HG03520 (cell line): ENCODE measurements around the gene TTC31.

ENCODE experiments used
- ATAC-seq: cut with Tn5 transposase; IDR thresholded peaks from one replicate; pipeline ENCODE4 v1.9.1; 2021; ENCODE audit warnings: mild to moderate bottlenecking, moderate library complexity; ENCODE audit not compliant: unreplicated experiment

The TTC31 gene

DNA sequence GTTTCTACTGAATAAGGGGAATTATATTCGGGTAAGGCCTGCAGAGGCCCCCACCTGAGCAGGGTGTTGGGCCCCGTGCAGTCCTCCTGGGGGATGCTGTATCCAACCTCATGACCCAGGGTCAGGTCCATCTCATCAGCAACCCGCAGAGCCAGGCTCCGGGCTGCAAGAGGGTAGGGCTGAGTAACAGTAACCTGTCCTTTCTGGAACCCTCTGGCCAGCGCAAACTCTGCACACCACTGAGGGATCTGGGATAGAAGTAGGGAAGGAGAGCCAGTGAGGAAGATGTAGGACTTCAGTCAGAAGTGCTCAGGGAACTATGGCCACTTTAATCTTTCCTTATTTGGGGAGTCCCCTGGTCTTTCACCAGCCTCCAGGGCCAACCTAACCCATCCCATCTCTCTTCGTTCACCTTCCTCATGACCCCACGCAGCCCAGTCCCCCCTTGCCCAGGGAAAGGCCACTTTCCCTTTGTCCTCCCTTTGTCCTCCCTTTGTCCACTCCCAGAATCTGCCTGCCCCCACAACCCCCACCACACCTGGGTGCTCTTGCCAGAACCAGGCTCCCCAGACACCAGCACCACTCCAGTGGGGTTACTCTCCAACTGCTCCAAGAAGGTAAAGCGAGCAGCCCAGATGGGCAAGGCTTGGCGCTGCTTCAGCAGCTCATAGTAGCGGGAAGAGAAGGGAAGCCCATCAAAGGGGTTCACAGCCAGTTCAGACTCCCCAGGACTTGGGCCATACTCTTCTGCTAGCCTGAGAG is 42.3 kb downstream of the TTC31 start:
- no peak for ATAC-seq

DNA sequence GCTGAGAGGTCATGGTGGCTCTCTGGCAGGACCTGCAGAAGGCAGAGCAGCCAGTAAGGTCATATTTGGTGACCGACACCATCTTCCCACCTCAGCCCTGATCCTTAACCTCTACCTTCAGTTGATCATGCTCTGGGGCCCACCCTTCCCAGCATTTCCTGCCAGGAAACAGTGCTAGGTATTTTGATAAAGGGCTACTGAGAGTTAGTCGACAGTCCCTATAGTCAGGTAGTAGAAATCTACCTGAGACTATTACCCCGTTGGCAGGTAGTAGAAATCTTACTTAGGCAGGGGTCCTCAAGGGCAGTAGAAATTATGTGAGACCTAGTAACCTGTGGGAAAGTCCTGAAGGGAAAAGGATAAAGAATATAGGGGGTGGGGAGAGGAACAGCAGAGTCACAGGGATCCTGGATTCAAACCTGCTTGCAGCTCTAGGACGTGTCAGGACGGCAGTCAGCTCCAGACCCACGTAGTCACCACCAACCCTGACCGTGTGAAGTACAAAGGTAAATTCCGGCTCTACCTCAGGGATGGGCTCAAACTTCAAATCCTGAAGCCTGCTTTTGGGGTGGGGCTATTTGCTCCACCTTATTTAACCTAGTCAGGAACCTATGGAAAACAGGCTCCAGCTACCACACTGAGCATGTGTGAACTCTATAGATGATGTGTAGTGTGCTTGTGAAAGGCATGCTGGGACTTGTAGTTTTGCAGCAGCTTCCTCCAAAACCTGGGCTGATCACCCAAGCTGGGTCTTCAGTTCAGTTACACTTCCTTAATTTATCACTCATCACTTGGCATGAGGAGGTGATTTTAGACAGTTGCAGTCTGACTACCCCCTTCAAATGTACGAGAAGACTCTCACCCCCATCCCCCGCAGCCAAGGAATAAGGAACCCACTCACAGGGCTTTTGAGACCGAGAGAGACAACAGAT is 43.1 kb downstream of the TTC31 start, which contains the start of gene DQX1:
Gene DQX1 (minus strand): TSS at position 515 of the 932 bp plus-strand sequence. CDS start 502 bp downstream, at position 13.
- no peak for ATAC-seq

DNA sequence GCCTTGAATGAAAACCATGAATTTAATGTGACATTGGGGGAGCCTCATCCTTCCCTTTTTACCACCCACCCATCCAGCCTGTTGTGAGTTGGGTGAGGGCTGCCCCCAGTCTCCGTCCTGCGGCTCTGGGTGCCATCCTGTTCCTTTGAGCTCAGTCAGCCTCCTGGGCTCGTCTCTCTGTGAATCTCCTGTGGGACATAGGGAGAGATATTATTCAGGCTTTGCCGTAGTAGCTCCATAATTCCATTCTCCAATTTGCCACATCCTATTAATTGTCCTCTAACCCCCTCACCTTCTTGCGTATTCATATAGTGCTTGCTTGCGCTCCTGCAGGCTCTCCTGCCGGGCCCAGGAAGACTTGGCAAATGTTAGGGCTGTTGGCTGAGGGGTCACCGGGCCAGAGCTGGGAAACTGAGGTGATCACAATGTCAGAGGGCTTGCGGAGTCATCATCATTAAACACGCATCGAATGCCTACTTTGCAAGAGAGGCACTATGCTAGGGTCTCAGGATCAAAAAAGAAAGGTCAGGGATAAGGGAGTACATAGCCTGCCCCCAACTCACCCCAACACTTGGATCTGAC is 43.9 kb downstream of the TTC31 start:
- no peak for ATAC-seq

DNA sequence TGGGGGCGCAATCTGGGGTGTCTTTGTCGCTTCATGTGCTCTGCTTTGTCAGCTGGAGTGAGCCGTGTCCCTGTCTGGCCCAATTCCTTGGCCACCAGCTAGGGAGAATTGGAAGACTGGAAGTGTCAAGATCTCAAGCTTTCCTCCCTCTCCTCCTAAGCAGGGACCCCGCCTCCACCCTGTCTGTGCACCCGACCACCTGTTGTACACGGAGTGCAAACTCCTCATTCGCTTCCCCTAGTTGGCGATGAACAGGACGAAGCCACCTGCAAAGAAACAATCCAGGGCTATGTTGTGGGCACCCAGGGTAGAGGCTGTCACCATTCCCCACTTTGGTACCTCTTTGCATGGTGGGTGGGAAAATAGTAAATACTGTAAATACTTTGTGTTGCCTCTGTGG is 44.9 kb downstream of the TTC31 start:
- ATAC-seq: no peak

DNA sequence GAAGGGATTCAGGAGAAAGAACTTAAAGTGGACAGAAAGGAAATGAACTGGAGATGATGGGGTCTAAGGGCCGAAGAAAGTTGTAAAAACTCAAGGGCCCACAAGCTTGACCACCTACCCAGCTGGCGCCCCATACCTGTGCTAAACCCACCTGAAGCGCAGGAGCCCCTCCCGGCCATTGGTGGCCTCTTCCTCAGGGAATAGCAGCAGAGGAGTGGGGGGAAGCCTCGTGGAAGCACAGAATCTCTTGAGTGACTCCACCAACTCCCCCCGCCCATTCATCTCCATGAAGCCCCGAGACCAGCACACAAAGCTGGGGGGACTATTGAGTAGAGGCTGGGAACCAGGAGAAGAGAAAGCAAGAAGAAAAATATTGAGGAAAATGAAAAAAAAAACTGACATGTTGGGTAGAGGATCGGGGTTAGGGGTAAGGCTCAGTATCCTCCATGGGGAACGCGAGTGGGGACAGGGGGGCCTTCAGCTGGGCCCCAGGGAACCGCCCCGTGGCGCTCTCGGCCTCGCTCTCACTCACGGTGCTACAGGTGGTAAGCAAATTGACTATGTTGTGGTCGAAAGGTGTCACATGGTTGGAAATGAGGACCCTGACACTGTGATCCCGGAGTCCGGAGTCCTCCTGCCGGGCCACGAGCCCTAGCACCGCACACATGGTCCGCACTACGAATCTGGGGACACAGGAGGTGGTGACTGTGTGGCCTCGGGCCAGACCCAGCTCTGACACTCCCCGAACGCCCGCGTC is 45.9 kb downstream of the TTC31 start:
- ATAC-seq: peak; percentile 3

DNA sequence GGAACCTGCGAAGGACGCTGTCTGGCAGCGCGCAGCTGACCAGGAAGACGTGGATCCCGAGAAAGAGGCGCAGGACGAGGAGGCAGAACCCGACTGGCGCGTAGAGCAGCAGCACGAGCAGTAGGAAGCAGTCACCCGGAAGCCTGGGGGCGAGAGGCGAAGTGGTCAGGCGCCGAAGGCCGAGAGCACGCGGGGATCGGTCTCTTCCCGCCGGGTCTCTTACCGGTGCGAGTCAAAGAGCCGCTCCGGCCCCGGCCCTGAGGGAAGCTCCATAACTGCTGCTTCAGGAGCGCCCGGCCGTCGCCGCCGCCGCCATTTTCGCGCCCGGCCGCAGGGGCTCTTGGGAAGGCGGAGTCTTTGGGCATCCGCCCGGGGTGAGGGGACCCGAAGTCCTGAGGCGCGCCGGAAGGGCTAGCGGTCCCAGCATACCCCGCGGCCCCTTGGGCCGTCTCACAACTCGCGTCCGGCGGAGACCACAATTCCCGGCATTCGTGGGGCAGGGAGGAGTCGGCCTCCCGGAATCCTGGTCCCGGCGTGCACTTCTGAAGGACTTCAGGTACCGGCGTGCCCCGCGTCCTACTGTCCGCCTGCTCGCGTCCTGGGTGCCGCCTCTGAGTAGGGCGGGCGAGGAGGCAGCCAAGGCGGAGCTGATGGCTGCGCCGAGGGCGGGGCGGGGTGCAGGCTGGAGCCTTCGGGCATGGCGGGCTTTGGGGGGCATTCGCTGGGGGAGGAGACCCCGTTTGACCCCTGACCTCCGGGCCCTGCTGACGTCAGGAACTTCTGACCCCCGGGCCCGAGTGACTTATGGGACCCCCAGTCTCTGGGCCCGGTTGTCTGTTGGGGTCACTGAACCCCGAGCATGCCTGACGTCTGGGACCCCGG is 46.7 kb downstream of the TTC31 start, which contains the start of the genes AUP1 and HTRA2:
Gene AUP1 (minus strand): TSS at position 350 of the 882 bp plus-strand sequence. CDS start 77 bp downstream, at position 273.
Gene HTRA2 (plus strand): TSS at position 577 of the 882 bp plus-strand sequence. CDS start 74 bp downstream, at position 651.
- peak; percentile 77 for ATAC-seq

DNA sequence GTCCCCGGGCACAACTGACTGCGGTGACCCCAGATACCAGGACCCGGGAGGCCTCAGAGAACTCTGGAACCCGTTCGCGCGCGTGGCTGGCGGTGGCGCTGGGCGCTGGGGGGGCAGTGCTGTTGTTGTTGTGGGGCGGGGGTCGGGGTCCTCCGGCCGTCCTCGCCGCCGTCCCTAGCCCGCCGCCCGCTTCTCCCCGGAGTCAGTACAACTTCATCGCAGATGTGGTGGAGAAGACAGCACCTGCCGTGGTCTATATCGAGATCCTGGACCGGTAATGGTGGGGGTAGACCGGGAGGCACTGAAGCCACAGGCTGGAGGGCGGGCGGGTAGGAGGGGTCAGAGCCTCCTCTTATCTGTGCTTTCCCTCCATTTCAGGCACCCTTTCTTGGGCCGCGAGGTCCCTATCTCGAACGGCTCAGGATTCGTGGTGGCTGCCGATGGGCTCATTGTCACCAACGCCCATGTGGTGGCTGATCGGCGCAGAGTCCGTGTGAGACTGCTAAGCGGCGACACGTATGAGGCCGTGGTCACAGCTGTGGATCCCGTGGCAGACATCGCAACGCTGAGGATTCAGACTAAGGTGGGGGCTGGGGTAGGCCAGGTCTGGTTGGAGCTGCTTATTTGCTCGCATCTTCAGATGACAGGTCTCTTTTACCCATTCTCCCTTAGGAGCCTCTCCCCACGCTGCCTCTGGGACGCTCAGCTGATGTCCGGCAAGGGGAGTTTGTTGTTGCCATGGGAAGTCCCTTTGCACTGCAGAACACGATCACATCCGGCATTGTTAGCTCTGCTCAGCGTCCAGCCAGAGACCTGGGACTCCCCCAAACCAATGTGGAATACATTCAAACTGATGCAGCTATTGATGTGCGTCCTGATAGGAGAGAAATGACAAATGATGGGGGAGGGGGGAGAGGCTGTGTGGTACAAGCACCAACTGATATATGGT is 47.6 kb downstream of the TTC31 start:
- no peak for ATAC-seq

DNA sequence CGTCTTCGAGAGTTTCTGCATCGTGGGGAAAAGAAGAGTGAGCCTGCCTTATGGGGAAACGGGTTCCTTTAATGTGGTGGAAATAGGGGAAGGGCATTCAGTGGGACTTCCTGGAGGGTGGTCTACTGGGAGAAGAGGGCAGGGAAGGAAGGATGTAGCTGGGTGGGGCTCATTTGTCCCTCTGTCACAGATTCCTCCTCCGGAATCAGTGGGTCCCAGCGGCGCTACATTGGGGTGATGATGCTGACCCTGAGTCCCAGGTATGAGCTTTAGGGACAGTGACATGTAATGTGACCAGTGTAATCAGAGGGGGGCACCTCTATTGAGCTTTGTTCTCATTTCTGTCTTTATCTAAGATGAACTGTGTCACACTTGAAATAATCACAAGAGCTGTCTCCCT is 48.8 kb downstream of the TTC31 start:
- ATAC-seq: no peak

DNA sequence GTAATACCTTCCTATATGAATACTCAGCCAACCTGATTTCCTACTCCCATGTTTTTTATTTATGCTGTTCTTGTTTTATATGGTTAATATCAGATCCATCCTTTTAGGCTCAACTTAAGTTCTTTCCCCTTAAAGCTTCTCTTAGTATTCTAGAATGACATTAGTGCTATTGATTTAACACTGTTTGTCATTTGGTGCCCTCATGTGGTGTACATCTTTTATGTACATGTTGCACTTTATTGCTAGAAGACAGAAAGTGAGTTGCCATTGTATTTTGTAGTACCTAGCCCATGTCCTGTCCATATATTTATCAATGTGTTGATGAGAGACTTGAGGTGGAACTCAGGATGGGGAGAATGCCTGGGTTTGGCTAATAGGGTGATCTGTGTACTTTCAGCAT is 49.3 kb downstream of the TTC31 start:
- no peak for ATAC-seq

DNA sequence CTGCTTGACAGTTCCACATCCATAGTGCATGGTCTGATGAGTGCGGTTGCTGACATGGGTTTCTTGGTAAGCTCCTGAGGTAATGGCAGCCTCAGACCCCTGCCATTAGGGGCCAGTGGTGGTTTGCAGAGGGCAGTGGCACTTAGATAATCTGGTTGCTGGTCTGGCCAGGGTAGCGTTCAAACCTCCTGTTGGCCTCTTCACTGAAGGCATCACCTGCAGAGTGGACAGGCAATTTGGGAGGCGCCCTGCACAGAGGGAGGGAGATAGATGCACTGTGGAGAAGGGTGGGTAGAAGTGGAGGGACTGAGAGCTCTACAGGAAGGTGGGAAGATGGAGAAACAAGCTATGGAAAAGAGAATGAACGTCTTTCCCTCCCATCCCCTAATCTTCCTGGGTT is 50.6 kb downstream of the TTC31 start:
- no peak for ATAC-seq

DNA sequence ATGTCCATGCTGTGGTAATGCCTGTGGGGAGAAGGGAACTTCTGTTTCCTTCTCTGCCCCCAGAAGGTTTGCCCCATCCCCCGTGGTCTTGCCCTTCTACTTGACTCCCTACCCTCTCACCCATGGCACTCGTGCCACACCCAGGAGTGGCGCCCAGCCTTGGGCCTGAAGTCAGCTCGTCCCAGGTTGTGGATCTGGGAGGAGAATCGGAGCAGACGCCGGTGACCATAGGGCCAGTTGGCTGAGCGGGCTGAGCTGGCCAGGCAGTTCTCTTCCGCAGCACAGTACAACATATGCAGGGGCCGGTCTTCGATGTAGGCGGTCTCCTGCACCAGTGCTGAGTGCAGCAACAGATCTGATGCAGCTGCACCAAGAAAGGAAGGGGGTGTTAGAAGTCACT is 51.5 kb downstream of the TTC31 start:
- ATAC-seq: no peak

DNA sequence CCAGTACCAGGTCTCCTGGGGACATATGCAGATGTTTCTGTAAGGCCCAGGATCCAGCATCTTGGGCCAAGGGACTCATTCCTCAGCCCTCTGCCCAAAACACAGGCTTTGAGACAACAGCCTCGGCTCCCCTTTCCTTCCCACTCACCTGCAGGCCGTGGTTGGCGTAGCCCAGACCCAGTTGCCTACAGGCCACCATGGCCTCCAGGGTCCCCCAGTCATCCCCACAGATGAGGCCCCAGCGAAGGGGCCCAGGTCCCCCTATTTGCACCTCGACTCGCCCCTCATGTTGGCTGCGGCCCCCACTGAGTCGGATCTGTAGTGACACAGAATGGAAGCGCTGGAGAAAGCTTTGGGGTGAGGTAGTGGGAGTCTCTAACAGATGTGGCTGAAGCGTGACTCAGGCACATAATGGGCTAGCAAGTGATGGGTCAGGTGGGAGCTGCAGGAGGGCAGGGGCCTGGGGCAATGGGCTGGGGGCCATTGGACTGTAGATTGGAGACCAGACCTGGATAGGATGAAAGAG is 52.6 kb downstream of the TTC31 start:
- no peak for ATAC-seq

DNA sequence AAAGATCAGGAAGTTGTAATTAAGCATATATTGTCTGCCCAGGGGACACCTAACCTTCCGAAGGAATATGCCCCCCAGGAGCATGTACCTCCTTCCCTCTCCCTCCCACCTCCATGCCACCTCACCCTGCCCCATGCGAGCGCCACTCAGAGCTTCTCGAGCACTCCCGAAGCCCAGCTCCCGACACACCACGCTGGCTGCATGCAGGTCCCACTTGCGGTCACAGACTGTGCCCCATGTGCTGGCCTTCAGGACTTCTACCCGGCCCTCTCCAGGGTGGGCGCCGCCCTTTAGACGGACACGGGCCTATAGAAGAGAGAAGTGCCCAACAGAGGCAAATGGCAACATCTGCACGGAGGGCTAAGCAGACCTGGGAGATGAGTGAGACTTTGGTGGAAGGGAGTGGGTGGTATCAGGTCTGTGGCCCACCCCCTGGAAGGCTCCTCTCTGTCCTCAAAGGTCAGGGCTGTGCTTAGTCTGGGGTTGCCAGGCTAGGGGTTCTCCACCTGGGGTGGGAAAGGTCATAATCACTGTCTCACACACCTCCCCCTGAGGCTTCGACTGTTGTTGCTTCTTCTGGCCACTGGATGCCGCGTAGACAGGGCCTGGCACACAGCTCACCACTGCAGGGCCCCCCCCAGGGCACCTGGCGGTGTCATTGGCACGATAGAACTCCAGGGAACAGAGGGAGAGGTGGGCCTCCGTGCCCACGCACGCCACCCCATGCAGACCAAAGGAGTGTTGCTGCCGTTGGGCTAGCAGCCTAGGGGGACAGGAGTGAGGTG is 53.5 kb downstream of the TTC31 start:
- no peak for ATAC-seq

DNA sequence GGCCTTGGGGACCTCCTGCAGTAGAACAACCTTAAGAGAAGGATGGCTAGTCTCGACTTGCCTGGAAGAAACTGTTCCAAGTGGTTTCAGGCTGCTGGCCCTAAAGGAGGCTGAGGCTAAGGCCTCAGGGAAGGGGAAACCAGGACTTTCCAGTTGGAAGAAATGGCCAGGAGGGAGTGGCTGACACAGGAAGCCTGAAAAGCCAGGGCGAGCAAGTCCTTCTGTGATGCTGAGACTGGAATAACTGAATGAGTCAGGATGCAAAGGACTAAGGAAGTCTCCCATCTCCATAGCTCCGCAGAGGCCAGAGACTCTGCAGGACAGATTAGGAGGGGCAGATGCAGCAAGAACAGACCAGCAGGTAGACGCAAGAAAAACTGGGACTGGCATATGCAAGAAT is 54.3 kb downstream of the TTC31 start:
- ATAC-seq: no peak

DNA sequence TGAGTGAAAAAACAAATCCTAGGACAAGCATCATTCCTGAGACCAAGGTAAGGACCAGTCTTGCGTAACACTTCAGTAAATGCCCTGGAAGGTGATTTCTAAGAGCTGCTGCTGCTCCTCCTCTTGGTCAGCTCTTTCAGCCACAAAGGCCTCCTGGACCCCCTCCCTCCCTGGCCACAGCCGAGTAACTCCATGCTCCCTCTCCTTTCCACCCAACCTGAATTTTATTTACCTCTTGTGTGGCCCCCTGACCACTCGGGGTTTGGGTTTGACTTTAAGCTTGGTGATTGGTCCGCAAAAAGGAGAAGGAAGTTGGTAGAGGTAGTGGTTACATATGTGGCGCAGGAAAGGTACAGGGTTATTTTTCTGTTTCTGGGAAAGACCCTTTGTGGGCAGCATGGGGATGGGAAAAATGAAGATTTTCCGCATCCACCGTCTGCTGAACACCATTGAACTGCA is 56.0 kb downstream of the TTC31 start:
- no peak for ATAC-seq

DNA sequence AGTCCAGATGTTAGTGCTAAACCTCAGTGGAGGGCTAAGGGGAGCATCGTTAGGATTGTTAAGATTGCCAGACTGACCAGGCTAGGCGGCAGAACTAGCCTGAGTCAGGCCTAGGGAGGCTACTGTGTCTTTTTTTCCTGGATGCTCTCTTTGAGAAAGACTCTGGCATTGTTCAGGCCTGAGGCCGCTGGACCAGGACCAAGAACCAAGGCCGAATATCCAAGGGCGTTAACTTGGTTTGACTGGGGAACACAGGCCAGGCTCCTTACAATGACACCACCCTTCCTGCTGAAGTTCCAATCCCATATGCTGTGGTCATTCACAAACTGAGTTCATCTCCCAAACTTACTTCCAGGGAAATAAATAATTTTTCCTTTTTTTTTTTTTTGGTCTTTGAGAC is 57.4 kb downstream of the TTC31 start:
- no peak for ATAC-seq

DNA sequence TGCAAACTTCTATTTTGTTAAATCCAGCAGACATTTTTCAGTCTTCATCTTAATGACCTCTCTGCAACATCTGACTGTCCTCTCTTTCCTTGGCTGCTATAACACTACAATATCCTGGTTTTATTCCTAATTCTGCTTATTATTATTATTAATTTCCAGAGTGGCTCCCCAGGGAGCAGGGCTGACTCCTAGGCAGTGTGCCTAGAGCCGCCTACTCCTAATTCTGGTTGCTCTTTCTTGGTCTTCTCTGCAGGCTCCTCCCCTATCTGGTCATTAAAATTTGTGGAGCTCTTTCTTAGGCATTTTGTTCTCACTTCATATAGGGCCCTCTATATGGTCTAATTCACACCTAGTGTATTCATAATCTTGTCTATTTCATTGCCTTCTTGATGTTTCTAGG is 60.1 kb downstream of the TTC31 start:
- ATAC-seq: no peak
